NCI-H2196 treated with DMSO at 0.1 percent for 48 hours (cell line): ENCODE results near the gene OTUD5.
"Not testable (repeated sequence)": the region's sequence is repeated elsewhere in the genome, so short reads cannot be mapped to it uniquely, and the experiment has no call there.

Experiments used
- DNase-seq: peaks from one replicate; lab custom pipeline; 2025; ENCODE audit not compliant: unreplicated experiment; lab: John Stamatoyannopoulos, UW

The OTUD5 gene

GRCh38 chrX:48890934-48891401, 66.4 kb downstream of the OTUD5 start:
- DNase-seq, result no peak

- DNase-seq, result no peak
Observed at GRCh38 chrX:48890296-48890925, 67.0 kb downstream of the OTUD5 start.

- DNase-seq, result not testable (repeated sequence)
Observed at GRCh38 chrX:48886586-48886985, 70.8 kb downstream of the OTUD5 start.

GRCh38 chrX:48883729-48884128, 73.7 kb downstream of the OTUD5 start:
- no peak for DNase-seq

GRCh38 chrX:48876944-48877343, 80.5 kb downstream of the OTUD5 start:
- DNase-seq, result not testable (repeated sequence)
